NCI-H446 treated with DMSO at 0.1 percent for 48 hours (cell line): ENCODE data around the gene NRXN3.

ENCODE experiments used
- DNase-seq: peaks from one replicate; lab custom pipeline; 2025; lab: John Stamatoyannopoulos, UW

The NRXN3 gene

DNA sequence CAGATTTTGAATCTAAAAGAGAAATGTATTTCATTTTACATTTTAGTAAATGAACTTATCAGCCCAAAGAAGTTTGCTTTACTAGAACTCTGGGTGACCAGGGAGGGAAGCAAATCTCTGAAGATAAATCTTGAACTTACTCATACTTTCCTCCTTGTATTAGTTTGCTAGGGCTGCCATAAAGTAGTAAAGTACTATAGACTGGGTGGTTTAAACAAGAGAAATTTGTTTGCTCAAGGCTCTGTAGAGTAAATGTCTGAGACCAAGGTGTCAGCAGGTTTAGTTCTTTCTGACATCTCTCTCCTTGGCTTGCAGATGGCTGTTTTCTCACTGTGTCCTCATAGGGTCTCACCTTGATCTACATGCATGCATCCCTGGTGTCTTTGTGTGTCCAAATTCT is 1115.1 kb downstream of the NRXN3 start:
- no peak for DNase-seq

DNA sequence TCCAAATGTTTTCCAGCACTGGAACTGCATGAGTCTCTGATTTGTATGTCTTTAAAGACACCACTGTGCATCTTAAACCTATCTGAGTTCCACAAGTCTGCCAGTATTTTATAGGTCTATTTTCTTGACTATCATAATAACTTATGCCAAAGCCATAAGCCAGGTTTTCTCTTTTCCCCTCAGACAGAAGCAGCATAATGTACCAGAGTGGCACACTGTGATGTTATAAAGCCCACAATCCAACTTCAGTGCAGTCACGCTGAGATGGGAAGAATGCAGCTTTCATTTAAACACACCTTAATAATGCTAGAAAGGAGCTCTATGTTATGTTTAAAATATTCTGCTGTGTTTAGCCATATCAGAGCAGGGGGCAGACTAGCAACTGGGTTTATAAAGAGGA is 1117.8 kb downstream of the NRXN3 start:
- DNase-seq, result no peak

DNA sequence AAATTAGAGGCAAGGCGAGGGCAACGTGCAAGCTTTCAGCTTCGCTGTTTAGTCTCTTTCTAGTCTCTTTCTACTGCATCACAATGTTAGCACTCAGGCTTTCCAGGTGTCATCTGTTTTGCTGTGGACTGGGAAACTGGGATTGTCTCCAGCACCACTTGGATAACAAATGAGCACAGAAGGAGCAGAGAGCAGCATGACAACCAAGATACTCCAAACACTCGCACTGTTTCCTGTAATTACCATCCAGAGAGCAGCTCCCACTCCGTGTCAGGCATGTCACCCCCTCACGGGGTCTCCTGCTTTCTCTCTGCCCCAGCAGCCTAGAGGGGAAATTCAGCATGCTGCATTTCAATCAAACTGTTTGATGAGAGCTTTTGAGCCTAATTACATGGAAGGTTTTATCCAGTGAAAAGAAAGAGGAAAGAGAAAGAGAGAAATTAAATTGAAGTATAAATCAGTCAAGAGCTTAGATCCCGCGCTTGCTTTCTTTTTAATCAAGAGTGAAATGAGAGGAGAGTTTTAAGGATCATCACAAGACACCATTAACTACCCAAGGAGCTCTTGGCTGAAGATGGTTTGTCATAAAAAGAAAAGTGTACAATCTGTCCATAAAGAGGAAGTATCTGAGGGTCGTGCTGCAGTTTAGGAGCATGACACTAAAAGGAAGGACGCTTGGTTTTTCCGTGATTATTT is 1123.5 kb downstream of the NRXN3 start:
- DNase-seq, result peak; percentile 52

DNA sequence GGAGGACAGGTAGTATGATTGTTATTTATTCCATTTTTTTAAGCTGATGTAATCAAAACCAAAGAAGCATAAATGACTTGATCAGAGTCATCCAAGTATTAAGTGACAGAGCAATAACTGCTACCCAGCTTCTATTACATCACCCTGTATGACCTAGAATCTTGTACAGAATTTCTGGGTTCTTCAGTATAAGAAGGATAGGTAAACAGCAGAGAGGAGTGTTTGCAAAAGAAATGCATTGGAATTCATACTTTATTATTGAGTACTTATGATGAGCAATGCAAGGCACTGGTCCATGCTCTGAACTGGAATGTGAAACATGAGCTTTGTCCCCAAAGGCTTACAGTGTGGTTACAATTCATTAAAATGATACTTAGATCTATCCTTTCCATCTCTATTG is 1124.3 kb downstream of the NRXN3 start:
- DNase-seq, result no peak

DNA sequence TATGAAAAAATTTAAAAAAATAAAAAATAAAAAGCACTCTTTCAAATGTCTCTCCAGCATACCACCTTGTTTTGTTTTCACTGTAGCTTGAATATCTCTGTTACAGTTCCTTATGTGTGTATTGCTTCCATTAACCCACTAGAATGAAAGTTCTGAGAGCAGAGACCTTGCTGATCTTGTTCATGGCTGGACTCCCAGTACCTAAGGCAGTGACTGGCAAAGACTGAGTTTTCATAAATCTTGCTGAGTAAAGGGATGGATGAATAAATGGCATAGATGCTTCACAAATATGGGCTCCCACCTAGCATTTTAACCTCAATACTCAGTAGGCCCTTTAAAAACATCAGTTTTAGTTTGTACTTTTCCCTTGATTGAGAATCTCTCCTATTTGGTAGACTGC is 1125.2 kb downstream of the NRXN3 start:
- DNase-seq, result no peak

DNA sequence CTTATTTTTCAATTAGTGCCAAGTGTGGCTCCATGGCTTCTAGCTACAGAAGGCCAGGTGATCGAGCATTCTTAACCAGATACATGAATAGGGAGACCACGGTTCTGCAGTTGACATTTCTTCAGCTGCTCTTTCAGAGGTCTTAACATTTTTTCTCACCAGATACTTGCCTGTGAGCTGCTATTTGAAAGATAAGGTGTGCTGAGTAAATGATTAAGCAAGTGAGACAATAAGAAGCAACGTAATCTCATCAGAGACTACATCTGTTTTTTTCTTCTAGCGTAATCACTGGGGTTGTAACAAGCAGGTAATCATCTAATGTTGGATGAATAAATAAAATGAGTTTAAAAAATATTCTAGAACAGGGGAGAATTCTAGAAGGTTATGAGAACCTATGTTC is 1128.2 kb downstream of the NRXN3 start:
- DNase-seq, result no peak

DNA sequence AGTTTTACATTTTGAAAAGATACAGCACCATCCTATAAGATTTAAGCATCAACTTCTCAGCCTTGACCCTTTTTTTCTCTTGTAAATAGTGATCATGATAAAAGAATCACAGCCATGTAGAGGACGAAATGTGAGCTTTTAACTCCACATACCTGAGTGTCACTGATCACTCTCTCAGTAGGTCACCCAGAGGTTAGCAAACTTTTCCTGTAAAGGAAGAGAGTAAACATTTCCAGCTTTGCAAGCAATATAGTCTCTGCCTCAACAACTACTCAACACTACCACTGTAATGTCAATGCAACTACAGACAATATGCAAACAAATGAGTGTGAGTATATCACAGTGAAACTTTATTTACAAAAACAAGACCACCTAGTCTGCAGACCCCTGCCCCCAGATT is 1129.0 kb downstream of the NRXN3 start:
- DNase-seq, result no peak

DNA sequence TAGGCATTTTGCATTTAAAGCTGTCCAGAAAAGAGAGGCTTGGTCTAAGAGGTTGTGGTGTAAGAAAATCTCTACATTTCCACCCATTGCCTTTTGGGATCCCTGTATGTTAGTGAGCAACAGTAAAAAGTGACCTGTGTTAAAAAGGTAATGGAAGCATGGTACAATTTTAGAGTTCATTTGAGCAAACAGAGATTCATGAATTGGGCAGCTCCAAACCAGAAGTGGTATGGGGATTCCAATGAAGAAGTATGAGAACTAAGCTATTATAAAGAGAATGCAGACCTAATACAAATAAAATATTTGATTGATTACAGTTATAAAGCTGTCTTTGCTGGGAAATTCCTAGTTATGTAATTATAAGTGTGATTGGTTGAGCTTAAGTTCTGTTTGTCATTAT is 1134.1 kb downstream of the NRXN3 start:
- no peak for DNase-seq

DNA sequence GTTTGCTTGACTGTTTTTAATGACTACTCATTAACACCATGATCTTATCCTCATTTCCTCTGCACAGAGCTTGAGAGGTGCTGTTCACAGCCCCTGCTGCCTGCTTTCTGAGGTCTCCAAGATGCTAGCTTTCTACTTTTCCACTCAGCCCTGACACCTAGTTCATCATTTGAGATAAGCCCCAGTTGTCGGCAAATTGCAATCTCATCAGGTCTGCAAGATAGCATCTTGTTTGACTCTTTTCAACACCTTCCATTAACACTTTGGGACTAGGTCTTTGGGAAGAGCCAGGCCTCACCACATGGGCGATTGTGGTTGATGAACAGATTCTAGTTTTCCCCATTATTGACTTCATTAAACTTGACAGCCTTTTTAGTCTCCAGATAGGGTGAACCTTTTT is 1136.4 kb downstream of the NRXN3 start:
- no peak for DNase-seq

DNA sequence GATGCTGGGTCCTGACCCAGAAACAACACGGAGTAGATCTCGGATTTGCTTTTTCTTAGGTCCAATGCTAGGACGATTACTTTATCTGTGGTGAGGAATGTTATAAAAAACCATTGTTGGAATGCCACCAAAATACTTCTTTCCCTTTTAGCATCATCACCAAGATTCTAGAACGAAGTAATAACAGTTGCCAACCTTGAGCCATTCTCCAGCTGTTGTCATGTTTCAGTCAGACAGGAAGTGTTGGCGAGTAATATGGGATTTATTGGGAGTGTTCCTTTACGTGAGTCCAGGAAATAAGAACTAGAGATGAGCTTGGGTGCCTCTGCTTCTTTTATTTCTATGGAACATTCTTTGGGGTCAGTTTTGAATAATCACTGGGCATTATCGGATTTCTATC is 1148.2 kb downstream of the NRXN3 start:
- DNase-seq, result peak; percentile 31

DNA sequence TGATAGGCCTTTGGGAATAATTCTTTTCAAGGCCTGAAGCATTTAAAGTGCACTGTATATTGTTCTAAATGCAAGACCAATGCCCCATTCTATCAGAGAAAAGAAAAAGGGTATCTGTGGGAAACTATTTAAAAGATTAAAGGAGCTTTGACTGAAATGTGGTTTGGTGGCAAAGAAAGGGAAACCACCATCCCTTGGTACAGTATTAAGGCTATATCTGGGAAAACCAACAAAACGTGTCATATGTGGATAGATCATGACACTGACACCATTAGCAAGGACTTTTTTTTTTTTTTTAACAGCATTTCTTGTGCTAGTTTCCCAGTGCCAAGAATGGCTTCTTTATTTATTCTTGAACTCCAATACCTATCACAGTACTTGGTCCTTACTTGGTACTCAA is 1150.4 kb downstream of the NRXN3 start:
- DNase-seq, result no peak

DNA sequence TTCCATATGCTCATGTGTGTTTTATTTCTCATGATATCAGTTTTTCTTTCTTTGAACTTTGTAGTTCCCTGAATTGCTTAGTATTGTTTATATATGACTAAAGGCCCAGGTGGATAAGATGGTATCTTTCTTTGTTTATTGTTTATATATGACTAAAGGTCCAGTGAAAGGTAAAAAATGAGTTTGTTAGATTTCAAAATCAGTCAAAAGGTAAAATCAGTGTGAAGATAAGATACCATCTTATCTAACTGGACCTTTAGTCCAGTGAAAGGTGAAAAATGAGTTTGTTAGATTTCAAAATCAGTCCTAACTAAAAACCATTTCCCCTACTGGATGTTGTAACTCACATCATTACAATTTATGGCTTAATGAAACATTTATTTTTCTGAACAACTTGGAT is 1150.9 kb downstream of the NRXN3 start:
- DNase-seq, result no peak

DNA sequence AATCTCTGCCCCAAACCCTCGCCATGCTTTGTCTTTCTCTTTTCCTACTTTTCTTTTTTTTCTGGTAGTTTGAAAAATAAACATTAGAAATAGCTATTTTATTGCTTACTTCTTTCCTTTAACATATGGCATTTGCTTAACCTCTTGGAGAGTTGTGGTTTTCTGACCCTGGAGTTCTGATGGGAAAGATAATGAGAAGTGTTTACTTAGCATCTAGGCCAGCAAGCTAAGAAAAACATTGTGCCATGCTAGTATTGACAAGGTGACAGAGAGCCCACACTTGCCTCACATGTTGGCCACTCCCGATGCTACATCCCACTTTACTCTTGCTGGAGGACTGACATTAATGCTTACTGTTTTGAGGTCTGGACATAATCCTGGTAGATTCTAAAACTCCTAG is 1154.9 kb downstream of the NRXN3 start:
- DNase-seq, result no peak

DNA sequence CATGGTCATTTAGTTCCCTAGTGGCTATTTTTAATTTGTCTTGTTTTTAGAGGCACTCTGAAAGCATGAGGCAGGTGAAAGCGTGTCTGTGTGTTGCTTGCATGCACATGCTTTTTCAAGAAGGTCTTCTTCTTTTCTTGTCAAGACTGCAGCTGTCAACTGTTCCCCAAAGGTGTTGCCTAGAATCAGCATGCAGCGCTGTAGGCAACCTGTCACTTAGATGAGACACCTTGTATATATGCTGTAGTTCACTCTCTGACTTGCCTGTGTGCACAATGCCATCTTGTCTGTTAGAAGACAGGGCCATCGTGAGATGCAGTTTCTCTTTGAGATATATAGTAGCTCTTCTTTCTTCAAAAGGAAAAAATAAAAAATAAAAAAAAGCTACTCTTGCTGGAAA is 1155.4 kb downstream of the NRXN3 start:
- no peak for DNase-seq

DNA sequence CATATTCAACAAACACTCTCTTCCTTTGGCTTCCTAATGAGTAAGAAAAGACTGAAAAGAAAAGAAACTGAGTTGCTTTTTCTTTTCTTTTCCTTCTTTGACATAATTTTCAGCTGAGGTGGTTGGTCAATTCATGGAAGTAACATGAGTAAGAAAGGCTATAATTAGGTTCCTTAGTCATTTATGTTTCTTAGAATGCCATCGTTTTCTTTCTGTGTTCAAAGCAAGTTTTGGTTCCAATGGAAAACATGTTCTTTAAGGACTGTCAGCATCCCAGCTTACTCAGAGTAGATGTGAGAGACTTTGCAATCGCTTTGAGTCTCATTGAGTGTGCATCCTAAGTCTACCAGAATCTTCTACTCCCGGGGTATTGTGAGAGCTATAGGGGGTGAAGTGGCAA is 1158.7 kb downstream of the NRXN3 start:
- no peak for DNase-seq

DNA sequence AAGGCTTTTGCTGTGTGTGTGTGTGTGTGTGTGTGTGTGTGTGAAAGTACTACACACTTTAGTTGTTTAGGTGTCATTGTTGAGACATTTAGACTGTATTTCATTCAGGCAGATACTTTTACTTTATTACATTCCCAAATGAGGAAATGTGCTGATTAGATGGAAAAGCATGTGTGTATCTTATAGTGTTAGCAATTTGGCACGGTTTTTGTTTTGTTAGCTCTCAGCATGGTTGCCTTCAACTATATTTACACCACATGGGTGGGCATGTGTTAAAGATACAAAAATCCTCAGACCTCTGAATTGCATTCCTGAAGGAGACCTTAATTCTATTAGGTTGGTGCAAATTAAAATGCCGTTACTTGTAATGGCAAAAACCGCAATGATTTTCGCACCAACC is 1161.7 kb downstream of the NRXN3 start:
- DNase-seq, result no peak

DNA sequence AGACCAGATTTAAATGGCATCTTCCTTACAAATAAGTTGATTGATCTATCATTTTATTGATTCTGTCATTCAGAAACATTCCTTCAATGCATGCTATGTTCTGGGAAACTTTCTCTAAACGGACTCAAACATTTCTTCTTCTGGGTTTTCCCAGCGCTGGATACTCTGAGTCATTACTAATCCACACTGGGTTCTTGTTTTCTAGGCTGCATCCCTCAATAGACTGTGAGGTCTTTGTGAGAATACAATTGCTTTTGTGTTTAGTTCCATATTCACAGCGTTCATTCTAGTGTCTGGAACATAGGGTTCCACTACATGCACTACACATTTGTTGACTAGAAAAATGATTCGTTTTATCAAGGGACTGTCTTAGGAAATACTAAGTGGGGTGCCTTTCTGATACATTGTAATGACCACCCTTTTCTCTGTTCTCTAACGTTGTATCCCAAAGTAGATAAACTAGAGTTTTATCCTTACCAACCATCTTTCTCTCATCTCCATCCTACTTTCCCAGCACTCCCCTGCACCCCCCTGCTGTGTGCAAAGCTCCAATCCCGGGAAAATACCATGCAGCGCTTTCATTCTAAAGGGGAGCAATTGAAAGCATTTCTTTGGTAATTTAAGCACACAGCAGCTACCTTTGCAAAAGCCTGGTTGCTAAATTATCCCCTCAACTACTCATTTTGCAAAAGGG is 1162.5 kb downstream of the NRXN3 start:
- no peak for DNase-seq

DNA sequence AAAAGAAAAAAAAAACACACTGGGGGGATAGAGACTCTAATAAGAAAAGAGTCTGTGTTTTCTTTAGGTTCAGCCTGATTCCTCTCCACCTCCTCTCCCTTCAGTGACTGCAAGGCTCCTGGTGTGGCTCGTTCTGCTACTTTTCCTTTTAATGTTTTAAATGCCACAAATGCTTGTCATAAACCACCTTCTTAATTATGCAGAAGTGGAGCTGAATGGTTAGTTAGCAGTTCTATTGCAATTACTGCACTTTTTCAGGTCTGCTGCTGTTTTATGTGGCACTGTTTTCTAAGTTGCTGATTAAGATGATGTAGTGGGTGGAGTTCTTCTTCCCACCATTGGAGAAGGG is 1163.0 kb downstream of the NRXN3 start:
- no peak for DNase-seq

DNA sequence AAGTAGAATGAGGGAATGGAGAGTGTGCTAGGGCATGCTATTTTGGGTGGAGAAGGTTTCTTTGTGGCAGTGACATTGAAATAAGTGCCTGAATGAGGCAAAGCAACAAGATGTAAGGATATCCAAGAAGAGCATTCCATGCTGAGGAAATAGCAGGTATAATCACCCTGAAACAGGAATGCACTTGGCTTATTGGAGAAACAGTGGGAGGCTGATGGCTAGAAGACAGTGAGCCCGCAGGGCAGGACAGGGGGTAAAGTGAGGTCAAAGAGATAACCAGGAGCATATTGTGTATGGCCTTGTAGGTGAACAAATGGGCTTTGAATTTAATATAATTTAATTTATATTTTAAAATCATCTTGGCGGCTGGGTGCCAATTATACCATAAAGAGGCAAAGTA is 1164.1 kb downstream of the NRXN3 start:
- DNase-seq, result no peak

DNA sequence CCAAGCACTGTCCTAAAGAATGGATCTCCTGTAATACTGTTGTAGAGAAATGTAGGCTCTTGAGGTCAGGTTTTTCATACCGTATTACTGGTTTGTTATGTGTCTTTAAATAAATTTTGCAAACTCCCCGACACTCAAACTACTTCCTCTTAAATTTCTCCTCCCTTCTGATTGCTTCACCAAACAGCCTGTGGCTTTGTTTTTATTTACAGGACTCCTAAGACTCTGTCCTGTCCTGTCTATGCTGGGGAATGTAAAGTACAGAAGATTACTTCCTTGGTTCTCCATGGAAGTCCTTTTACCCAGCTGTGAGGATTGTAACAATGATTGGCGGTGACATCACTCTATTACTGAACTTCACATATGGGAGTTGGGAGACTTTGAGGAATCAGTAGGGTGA is 1167.6 kb downstream of the NRXN3 start:
- DNase-seq, result no peak

DNA sequence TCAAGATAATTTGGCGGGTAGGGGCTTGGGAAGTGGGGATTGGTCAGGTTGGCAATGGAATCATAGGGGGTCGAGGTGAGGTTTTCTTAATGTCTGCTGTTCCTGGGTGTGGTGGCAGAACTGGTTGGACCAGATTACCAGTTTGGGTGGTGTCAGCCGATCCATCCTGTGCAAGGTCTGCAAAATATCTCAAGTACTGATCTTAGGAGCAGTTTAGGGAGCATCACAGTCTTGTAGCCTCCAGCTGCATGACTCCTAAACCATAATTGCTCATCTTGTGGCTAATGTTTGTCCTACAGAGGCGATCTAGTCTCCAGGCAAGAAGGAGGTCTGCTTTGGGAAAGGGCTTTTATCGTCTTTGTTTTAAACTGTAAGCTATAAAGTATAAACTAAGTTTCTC is 1172.8 kb downstream of the NRXN3 start:
- DNase-seq, result no peak

DNA sequence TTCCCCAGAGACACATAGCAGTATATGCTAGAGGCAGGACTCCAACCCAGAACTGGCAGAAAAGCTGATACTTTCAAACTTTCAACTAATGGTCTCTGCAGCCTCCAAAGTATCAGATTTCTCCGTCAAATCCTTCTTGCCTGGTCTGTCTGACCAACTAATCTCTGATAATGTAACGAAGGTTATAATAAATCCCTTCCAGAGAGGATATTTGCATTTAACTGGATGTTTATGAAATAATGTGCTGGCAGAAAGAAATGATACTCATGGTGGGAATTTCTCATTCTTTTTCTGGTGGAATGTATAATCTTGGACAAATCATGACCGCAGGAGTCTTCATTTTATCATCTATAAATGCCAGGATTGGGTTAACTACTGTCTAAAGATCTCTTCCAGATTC is 1180.8 kb downstream of the NRXN3 start:
- DNase-seq, result no peak

DNA sequence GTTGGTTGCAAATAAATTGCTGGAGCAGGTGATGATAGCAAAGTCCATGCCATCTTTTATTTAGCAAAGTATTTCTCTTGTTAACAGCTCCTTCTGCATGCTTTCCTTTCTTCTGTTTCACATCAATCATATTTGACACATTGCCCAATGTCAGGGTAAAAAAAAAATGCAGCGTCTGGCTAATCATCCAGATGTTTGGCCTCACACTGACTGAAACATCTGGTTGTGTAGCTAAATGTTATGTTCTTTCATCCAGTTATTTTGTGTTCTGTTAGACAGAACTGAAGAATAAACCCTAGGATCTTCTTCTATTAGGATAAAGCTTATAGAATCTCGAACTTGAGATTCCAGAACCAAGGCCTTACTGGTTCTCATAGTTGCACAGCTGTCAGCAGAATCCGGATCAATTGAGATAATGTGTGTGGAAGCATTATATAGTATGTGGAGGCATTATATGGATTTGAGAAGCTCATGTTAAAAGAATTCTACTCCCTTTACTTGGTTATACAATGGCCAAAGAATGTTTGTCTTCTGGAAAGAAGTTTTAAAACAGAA is 1182.0 kb downstream of the NRXN3 start:
- DNase-seq, result no peak

DNA sequence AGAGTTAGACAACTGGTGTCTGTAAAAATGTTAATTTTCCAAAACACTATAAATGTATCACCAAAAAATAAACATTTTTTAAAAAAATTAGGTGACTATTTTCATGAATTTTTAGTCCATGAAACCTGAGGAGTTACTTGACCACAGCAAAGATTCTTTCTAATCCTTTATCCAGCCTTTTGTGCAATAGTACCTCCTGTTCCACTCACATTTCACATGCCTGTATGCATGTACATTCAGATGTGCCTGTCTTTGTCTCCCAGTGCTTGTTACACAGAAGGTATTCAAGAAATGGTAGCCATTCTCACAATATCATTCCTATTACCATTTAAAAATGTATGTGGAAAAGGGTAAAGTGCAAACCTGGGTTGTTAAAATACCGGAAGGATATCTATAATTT is 1184.2 kb downstream of the NRXN3 start:
- DNase-seq, result no peak
